NCI-H2227 (cell line): ENCODE results near the gene WIPF1.

Source experiments
- DNase-seq: peaks from one replicate; lab custom pipeline; 2025; ENCODE audit not compliant: unreplicated experiment; lab: John Stamatoyannopoulos, UW

WIPF1 gene

GRCh38 chr2:174597345-174598047 is at the start of gene WIPF1:
TSS of gene WIPF1 (minus strand) at chr2:174597804. CDS start at chr2:174585573, 12,231 bp downstream.
- no peak for DNase-seq

DNA sequence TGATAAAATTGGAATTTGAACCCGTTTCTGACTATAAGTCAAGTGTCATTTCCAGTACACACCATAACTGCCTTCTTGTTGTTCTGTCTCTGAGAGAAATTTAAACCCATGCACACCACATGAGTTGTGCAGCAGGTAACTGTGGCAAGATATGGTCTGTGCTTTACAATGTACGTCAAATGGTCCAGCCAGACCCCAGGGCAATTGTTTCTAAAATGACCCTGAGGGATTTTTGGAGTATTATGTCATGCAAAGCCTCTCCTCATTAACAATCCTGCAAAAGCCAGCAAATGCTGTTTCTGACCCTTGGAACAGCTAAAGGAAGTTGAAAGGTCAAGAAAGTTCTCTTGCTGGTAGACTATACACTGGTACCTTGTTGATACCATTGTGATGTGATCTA is 47.7 kb upstream of the WIPF1 start:
- no peak for DNase-seq

GRCh38 chr2:174644406-174644805 is 46.8 kb upstream of the WIPF1 start:
- DNase-seq: no peak

GRCh38 chr2:174643356-174643755 is 45.8 kb upstream of the WIPF1 start:
- no peak for DNase-seq

GRCh38 chr2:174641168-174641567 is 43.6 kb upstream of the WIPF1 start:
- DNase-seq: no peak

DNA sequence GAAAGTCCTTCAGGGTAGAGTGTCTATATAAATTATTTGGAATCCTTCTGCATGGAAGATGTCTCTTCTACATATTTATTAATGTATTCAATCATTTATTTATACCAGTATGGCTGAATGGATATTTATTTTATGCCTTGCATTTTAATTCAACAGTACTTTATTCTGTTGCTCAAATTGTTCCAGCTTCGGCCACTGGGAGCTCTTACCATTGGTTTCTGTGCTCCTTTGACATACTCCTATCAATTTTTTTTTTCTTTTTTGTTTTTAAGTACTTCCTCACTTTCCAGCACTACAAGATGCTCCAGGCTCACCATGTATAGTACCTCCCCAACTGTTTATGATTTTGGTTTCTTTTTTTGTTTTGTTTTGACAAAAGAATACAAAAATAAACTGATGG is 39.4 kb upstream of the WIPF1 start:
- no peak for DNase-seq

DNA sequence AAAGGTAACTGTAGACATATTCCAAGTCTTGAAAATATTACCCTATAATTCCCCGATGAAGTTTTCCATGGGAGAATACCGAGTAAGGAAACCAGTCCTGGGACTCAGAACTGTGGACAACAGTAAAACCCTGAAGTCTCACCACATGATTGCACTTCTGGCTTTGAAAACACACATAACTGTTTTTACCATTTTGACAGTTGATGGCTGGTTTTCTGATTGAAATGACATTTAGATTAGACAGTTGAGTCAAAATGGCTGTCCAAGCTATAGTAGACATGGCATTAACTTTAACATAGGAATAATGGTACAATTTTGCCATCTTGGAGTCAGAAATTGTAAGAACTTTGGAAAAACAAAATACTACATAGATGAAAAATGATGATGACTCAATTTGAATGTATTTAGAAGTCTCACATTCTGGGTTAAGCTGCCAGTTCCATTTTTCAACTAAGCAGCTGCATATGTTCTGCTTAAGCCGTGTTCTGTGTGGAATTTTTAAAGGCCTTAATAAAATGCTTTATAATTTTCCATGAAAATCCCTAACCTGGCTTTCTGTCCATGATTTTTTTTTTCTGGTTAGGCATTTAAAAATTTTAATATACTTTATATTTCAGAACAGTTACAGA is 38.3 kb upstream of the WIPF1 start:
- no peak for DNase-seq

- no peak for DNase-seq
Measured at GRCh38 chr2:174635015-174635593, 37.5 kb upstream of the WIPF1 start.

- DNase-seq: no peak
Measured at GRCh38 chr2:174634130-174635014, 36.8 kb upstream of the WIPF1 start.

GRCh38 chr2:174633623-174633930 is 36.0 kb upstream of the WIPF1 start:
- DNase-seq: no peak

- no peak for DNase-seq
Measured at GRCh38 chr2:174632841-174633622, 35.4 kb upstream of the WIPF1 start.

GRCh38 chr2:174631009-174631981 is 33.7 kb upstream of the WIPF1 start:
- DNase-seq: no peak

DNA sequence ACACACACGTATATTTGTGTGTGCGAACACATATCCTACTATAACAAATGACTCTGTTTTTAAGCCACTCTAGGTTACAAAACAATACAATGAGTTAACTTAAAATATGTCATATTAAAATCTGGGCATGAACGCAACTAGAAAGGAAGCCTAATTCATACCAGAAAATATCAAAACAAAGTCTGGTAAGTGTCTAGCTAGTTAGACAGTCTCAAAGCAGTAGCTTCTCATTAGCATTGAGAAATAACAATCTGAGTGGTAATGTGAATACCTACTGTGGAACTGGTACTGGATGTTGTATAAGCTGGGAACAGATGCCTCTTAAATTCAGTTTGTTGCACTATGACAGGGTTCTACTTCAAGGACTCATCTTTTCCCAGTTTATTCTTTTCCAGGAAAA is 32.5 kb upstream of the WIPF1 start:
- no peak for DNase-seq

GRCh38 chr2:174629506-174629905 is 31.9 kb upstream of the WIPF1 start:
- DNase-seq: no peak

- no peak for DNase-seq
Measured at GRCh38 chr2:174628528-174629169, 31.0 kb upstream of the WIPF1 start.

GRCh38 chr2:174627216-174627615 is 29.6 kb upstream of the WIPF1 start:
- no peak for DNase-seq

GRCh38 chr2:174624895-174625430 is 27.4 kb upstream of the WIPF1 start:
- no peak for DNase-seq

- no peak for DNase-seq
Measured at GRCh38 chr2:174623690-174624089, 26.1 kb upstream of the WIPF1 start.

DNA sequence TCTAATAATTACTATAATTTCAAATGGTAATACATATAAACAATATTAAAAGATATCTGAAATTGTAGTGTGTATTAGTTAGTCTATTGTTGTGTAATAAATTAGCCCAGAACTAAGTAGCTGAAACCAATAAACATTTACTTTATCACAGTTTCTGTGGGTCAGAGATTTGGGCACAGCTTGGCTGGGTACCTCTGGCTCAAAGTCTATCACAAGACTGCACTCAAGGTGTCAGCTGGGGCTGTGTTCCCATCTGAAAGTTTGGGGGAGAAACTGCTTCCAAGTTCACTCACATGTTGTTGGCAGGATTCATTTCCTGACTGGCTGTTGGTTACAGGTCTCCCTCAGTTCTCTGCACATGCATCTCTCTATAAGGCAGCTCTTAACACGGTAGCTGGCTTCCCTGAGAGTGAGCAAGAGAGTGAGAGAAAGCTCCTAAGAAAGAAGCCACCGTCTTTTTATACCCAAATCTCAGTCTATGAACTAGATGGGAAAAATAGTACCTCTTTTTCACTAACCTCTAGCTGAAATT is 25.6 kb upstream of the WIPF1 start:
- no peak for DNase-seq
